H1 (cell line): ENCODE data around the gene CDK5RAP2. TPM values are rescaled to one million over a fixed set of nuclear protein-coding genes. Genes with fewer than 3 reads are reported as not detected.

Source experiments
- CHD7 ChIP-seq: fragments of 300-600 bp; sonication (generic); IDR thresholded peaks from 2 replicates; pipeline ENCODE4 v1.7.1; 2012; ENCODE audit warnings: low read length, moderate library complexity, mild to moderate bottlenecking, inconsistent platforms; ENCODE audit not compliant: insufficient replicate concordance
- polyA plus RNA-seq, 7 experiments: library from polyadenylated mRNA; depleted of rRNA in 3 of 7; stranded (reverse) in 5 of 7; unstranded in 2 of 7; fragments of >200 nt in 5 of 7; fragments of 200-250 nt in 2 of 7; gene quantifications; 1 replicate in 5 of 7; 2 replicates in 1 of 7; 4 replicates in 1 of 7; pipeline versions ENCODE4 v1.2.1 to v1.2.3, GENCODE V29; 2011 to 2013; ENCODE audit warnings: missing spikeins in 2 of 7, mixed read lengths in 2 of 7
- total RNA-seq: library from RNA; stranded (reverse); fragmentation: NEBNext Ultra II Directional; extraction: Animal tissue kit (Norgen Biotek cat#: 25700); gene quantifications from 2 replicates; pipeline ENCODE4 v1.2.1, GENCODE V29; 2021

CDK5RAP2 gene
- total and polyA plus RNA-seq, 2 of the 8 experiments (the other 6 are each of a cell fraction or from before 2014, with no cell fraction given) = 19.8 to 49.4 TPM

DNA sequence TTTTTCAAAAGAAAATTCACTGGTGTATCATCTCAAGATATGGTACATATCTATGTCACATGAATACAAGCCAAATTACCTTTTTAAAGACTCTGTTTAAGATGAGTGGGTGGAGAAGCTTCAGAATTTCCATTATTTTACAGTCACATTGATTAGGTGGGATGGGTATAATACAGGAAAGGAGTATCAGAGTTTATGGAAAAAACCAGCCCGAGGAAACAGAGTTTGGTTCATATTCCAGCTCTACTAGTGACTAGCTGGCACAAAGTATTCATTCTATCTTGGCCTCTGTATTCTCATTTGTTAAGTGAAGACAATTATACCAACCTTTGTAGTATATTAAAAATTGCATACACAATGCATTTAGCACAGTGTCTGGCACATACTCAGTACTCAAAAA lies 46.5 kb upstream of the CDK5RAP2 start (continued):
- TF ChIP-seq CHD7 = no peak
